Left renal pelvis (tissue), 4 donors: ENCODE results near the gene NPFFR1. TPM values are rescaled to one million over a fixed set of nuclear protein-coding genes. Genes with fewer than 3 reads are reported as not detected.

ENCODE experiments used
- DNase-seq, 4 donors: peaks; one replicate each; pipeline ENCODE4 v3.0.0-alpha.2; 2013; ENCODE audit warnings: low read depth in 4 of 4, low spot score in 3 of 4
- polyA plus RNA-seq, 4 donors: library from polyadenylated mRNA; unstranded; fragments of 120-200 nt; gene quantifications; one replicate each; pipeline ENCODE4 v1.2.1, GENCODE V29; 2013; ENCODE audit not compliant: insufficient read length in 4 of 4

Gene NPFFR1
- polyA plus RNA-seq, 4 donors = 0.10 to 0.22 (median 0.12) TPM

DNA sequence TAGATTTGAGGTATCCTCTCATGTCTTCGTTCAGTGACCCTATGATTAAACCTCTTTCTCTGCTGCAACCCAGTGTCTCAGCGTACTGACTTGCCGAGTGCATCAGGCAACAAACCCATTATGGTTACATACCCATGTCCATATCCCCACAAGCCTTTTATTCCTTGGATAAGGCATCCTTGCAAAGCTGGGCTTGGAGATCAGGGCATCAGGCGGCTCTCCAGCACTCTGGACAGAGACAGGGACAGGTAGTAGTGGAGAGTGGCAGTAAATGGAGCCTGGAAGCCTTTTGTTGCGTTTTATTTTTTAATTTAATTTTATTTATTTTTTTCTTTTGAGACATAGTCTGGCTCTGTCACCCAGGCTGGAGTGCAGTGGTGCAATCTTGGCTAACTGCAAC, 32.0 kb upstream of the NPFFR1 start:
- DNase-seq = no peak

DNA sequence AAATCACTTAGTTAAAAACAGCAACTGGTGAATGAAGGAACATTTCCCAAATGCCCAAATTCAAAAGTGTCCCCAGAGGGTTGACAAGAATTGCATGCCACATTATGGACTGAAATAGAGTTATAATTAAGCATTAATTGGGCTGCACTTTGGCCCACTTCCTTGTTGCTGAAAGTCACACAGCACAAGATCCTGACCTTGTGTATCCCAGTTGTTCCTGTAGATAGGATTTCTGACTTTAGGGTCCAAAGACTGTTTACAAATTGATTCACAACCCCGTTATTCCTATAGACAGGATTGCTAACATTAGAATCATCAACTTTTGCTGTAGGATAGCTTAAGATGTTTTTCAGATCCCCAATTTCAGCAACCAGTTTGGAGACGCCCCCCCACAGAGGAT, 31.5 kb upstream of the NPFFR1 start:
- DNase-seq = no peak

DNA sequence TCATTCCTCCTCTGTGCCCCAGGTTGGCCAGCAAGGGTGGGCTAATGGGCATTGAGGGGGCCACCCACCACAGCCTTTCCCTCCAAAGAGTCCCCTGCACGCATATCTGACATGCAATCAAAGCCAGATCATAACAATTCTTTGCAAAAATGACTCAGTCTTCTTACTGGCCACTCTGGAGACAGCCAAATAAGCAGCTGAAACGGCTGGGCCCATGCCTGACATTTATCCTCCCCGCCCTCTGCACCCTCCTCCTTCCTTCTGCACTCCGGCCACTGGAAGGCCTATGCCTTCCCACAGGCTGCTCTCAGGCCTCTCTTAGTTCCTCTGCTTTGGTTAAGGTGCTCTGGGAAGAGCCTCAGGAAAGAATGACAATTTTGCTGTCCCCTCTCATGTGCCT, 29.2 kb upstream of the NPFFR1 start:
- DNase-seq = no peak

- no peak for DNase-seq
These were observed 28.4 kb upstream of the NPFFR1 start for GRCh38 chr10:70312249-70312648.

DNA sequence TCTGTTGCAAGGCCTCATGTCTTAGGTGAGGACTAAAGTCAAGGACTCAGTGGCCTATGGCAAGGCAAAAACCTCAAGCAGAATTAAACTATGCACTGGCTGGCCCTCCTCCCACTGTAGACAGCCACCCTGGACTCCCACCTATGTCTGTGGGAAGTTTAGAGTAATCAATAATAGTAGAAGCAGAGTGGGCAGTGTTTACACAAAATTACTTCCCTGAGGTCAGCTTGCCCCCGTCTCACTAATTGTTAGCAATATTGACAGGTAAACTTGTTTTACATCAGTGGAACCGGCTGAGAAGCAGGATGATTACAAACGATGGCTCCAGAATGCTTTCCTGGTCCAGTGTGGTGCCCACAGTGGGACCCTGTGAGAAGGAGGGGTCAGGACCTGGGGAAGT, 27.9 kb upstream of the NPFFR1 start:
- no peak for DNase-seq

GRCh38 chr10:70309661-70310060, 25.9 kb upstream of the NPFFR1 start:
- DNase-seq = no peak

- DNase-seq = no peak
These were observed 24.6 kb upstream of the NPFFR1 start for GRCh38 chr10:70308121-70309060.

DNA sequence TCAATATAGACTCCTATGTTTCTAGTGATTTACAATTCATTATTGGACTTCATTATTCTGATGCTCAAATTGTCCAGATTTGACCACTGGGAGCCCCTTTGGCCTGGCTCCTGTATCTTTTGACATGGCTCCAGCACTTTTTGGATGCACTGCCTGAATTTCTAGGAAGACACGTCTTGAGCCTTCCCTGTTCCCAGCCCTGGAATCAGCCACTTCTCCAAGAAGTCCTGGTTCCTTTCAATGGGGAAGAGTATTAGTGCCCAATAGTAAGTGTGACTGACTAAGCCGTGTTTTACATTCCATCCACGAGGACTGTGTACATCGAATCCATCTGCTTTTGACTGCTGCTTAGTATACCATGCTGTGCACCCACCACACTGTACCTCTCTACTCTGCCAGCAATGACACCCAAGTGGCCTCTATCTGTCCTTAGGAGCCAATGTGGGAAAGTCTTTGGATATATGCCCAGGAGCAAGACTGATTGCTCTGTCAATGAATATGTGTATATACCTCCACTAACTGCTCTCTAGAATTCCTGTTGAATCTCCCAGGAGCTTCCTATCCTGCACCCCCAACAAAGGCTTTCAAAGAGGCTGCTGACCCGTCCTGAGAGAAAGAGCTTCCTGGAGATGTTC, 23.2 kb upstream of the NPFFR1 start:
- DNase-seq = no peak

DNA sequence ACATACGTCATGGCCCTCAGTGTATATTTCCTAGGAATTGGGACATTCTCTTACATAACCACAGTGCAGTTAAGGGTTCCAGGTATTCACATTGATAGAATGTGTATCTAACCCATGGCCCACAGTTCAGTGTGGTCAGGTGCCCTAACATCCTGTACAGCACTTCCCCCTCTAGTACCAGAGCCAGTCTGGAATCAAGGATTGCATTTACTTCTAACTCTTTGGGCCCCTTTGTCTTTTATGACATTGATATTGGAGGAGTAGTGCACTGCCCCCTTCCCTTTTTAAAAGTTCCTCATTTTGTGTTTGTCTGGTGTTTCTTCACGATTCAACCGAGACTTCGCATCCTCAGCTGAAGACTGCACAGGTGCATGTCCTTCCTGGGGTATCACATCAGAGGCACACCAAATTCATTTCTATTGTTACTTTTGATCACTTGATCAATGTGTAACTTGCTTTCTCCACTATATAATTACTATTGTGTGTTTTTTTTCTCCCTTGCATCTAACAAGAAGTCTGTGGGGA, 22.4 kb upstream of the NPFFR1 start:
- no peak for DNase-seq

- DNase-seq = no peak
These were observed 19.9 kb upstream of the NPFFR1 start for GRCh38 chr10:70303730-70304129.

- DNase-seq = no peak
These were observed 18.5 kb upstream of the NPFFR1 start for GRCh38 chr10:70302292-70302691.

DNA sequence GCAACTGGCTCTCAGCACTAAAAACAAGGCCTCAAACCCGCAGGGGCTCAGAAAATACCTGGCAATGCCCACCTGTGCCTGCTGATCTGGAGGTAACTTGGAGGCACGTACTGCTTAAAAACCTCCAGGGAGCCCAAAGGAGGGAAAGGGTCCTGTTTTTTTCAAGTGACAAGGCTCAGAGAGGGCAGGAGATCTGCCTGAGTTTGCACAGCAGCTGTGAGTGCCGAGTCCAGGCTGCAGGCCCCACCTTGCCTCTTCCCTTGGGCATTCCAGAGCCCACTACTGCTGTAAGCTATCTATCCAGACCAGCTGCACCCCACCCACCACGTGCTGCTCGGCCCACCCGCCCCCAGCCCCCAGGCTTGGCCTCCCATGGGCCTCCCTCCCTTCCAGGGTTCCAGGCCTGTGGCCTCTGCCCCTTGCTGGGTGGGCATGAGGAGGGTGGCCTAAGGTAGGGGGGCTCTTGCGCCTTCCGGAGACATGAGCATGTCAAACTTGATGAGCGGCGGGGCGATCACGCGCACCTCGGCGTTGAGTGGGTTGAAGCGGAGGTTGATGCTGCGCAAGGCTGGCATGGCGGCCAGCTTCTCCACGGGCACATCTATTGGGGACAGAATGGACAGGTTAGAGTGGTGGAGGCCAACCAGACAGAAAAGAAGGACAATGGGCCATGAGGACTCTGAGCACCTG, 17.2 kb upstream of the NPFFR1 start:
- no peak for DNase-seq

- DNase-seq = no peak
These were observed 16.7 kb upstream of the NPFFR1 start for GRCh38 chr10:70300461-70300860.

GRCh38 chr10:70299876-70300275, 16.1 kb upstream of the NPFFR1 start:
- DNase-seq = no peak

DNA sequence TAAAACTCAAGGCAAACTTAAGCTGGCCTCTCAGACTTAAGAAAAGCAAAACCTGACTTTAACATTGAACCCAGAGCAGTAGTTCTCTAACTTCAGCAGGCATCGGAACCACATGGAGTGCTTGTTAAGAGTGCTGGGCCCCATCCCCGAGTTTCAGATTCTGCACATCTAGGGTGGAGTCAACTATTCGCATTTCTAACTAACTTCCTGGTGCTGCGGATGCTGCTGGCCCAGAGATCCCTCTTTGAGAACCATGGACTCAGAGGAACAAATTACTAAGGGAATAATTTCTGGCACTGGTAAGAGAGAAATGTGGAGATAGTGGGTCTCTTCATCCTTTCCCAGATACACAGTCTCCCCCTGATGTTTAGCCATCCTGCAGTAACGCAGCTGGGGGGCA, 14.6 kb upstream of the NPFFR1 start:
- DNase-seq = no peak

DNA sequence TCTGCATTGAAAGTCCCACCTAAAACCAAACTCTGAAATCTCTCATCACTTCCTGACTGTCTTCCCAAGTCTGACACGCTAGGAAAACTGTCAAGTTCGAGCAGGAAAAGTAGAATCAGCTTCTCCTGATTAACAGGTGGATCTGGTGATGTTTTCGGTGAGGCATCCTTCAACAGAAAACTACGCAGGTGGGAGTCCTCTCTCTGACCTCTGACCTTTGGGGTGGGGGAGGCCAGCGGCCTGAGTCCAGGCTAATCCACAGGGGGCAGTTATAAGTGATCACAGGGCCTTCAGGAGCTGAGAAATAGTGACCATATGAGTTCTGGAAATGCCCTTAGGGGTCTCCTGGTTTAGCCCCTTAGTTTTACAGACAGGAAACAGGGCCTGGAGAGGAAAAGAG, 13.4 kb upstream of the NPFFR1 start:
- no peak for DNase-seq

GRCh38 chr10:70296406-70296899, 12.6 kb upstream of the NPFFR1 start:
- no peak for DNase-seq

DNA sequence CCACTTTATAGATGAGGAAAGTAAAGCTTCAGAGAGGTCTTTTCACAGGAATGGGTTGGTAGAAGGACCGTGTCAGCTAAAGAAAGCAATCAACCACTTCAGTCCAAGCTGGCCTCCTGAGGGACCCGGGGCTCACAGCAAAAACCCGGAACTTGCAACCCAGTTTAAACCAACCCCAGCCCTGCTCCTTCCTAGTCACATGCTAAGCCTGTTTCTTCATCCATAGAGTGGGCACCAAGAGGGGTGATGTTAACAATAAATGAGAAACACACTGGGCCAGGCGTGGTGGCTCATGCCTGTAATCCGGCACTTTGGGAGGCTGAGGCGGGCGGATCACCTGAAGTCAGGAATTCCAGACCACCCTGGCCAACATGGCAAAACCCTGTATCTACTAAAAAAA, 12.1 kb upstream of the NPFFR1 start:
- no peak for DNase-seq

GRCh38 chr10:70295321-70295720, 11.5 kb upstream of the NPFFR1 start:
- DNase-seq = no peak

GRCh38 chr10:70293169-70293843, 9.5 kb upstream of the NPFFR1 start:
- no peak for DNase-seq

DNA sequence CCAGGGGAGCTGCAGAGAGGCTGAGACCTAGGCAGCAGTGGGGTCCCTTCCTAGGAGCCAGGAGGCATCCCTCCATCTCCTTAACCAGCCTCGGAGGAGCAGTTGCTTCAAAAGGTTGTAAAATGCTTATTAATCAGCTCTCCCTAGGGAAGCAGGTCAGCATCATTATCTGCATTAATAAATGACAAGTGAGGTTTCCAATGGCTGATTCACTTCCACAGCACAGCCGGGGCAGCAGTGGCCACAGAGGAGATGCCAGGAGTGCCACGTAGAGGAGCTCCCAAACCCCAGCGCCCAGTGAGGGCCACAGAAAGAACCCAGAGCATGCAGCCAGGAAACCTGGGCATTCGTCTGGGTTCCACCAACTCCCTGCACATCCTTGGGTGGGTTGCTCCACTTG, 8.2 kb upstream of the NPFFR1 start:
- DNase-seq = no peak
